ENCODE results near the gene AOPEP.

Gene AOPEP

DNA sequence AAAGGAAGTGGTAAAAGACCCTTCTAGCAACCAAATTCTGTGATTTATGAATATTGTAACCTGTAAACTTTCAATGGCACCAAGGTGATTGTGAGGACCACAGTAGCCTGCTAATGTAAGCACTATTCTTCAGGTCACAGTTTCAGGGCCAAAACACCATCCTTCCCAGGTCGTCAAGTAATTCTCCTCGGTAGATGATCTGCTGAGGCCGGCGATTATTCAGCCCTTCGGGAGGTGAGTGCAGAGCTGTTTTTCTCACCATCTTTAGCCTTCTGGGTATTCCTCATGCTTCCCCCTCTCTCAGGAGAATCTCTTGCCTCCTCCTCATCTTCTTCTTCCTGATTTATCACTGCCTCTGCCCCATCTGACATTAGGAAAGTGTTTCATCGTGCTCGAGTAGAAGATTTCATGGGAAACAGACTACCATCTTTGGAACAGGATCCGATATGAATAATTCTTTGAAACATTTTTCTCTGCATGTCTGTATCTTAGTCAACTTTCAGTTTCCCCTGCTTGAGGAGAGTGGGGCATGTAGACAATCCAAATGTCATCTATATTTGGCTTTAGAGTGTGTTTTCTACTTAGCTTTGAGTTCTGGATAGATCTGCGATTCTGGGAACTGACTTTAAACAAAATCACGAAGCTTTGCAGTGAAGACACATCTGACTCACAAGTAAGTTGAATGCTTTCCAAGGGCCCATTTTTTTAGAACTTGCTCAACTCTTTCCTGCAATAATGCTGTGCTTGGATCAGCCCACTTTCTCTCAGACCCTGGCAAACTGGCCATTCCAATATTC, 173.9 kb downstream of the AOPEP start:
- Mint-ChIP-seq H3K9me3 (no peaks in the 10 kb centered on the region), H3K27ac (ENCODE audit: low read depth) (no peak overlapping the region), H3K4me1 (no peaks in the 10 kb centered on the region), H3K27me3 (no peaks in the 10 kb centered on the region), H3K4me3 (no peak overlapping the region), H3K36me3 (ENCODE audit: insufficient read depth) (no peaks in the 10 kb centered on the region)
- no peak for DNase-seq (ENCODE audit: low spot score in 2 of 2)
- no peak for ATAC-seq (replicated peaks; ENCODE audit: extremely low read depth, poor library complexity, severe bottlenecking)

DNA sequence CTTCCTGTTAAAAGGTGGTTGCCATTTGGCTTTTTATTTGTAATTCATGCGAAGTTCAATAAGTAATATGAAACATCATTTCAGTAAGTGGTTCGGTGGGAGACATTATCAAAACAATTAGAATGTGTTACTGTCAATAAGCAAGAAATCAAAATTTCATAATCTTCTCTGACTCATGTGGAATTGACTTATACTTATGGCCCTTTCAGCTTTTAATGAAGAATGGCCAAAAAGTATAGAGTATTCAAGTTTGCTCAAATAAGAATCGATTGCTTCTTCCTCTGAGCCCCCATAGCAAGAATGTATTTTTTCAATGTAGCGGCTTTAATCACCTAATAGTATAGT, 174.5 kb downstream of the AOPEP start:
- Mint-ChIP-seq H3K4me3 (no peak overlapping the region), H3K9me3 (no peaks in the 10 kb centered on the region), H3K4me1 (no peaks in the 10 kb centered on the region), H3K27me3 (no peaks in the 10 kb centered on the region), H3K27ac (ENCODE audit: low read depth) (no peak overlapping the region), H3K36me3 (ENCODE audit: insufficient read depth) (no peaks in the 10 kb centered on the region)
- DNase-seq (ENCODE audit: low spot score in 2 of 2) (no peak), ATAC-seq (replicated peaks; ENCODE audit: extremely low read depth, poor library complexity, severe bottlenecking) (no peak)

DNA sequence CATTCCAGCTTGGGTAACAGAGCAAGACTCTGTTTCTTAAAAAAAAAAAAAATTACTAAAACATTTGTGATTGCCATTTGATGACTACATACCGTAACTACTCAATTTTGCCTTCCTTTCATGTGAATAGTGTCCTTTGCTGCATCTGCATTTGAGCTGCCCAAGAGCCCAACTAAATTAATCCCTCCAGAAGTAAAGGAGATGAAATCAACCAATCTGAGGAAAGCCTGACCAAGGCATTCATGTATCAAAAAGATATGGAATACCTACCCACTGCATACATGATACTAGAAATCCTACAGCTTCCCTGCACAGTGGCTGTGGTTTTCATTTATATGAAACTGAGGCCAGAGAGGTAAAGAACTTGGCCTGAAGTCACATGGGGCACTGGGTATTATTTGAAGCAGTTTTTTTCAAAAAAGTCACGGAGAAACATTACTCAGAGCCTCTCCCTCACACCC, 177.5 kb downstream of the AOPEP start:
- no peaks in the 10 kb centered on the region for H3K4me1 Mint-ChIP-seq
- DNase-seq (ENCODE audit: low spot score in 2 of 2) (no peak), ATAC-seq (replicated peaks; ENCODE audit: extremely low read depth, poor library complexity, severe bottlenecking) (no peak)
- H3K36me3 Mint-ChIP-seq (ENCODE audit: insufficient read depth): no peaks in the 10 kb centered on the region
- H3K4me3 Mint-ChIP-seq: no peak overlapping the region
- H3K9me3 Mint-ChIP-seq: no peaks in the 10 kb centered on the region
- no peak overlapping the region for H3K27ac Mint-ChIP-seq (ENCODE audit: low read depth)
- H3K27me3 Mint-ChIP-seq: no peaks in the 10 kb centered on the region

DNA sequence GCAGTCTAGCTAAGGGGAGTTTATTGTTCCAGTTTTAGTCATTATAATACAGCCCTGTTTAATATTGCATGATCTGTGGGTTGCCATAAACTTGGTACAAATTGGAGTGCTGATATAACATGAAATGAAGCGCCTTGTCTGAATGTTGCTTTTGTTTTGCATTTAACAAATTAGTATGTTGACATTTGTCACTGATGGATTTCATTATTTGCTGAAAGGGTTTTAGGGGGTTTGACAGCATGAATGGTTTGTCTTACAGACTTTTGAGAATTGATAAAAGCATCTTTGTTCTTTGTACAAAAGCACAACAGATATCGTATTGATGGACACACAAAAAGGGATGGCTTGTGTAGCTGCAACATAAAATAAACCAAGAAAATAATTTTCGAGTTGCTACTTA, 178.3 kb downstream of the AOPEP start:
- Mint-ChIP-seq H3K9me3 (no peaks in the 10 kb centered on the region), H3K4me1 (peaks cover under 1% of the 10 kb centered on the region), H3K36me3 (ENCODE audit: insufficient read depth) (no peaks in the 10 kb centered on the region), H3K27ac (ENCODE audit: low read depth) (no peak overlapping the region), H3K4me3 (no peak overlapping the region), H3K27me3 (no peaks in the 10 kb centered on the region)
- ATAC-seq (replicated peaks; ENCODE audit: extremely low read depth, poor library complexity, severe bottlenecking) (no peak), DNase-seq (ENCODE audit: low spot score in 2 of 2) (no peak)

DNA sequence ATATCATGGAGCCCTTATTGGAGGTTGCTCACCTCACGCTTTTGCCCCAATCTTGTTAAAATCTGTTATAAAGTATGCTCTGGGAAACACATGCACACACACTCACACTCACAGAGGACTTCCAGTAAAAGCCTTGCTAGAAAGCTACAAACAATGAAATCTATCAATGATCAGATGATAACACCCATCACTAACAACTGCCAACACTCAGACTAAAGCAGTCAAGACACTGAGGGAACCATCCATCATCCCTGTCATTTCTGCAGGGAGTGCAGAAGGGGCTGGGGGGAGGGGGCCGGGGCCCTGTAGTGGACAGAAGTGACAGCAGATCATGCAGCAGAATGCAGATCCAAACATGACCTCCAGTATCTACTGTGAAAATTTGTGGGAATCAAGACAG, 179.1 kb downstream of the AOPEP start:
- H3K4me1 Mint-ChIP-seq: peaks cover 5% of the 10 kb centered on the region
- H3K9me3 Mint-ChIP-seq: no peaks in the 10 kb centered on the region
- no peaks in the 10 kb centered on the region for H3K27me3 Mint-ChIP-seq
- ATAC-seq (replicated peaks; ENCODE audit: extremely low read depth, poor library complexity, severe bottlenecking): no peak
- no peak overlapping the region for H3K4me3 Mint-ChIP-seq
- H3K36me3 Mint-ChIP-seq (ENCODE audit: insufficient read depth): peaks cover 1% of the 10 kb centered on the region
- no peak overlapping the region for H3K27ac Mint-ChIP-seq (ENCODE audit: low read depth)
- no peak for DNase-seq (ENCODE audit: low spot score in 2 of 2)

DNA sequence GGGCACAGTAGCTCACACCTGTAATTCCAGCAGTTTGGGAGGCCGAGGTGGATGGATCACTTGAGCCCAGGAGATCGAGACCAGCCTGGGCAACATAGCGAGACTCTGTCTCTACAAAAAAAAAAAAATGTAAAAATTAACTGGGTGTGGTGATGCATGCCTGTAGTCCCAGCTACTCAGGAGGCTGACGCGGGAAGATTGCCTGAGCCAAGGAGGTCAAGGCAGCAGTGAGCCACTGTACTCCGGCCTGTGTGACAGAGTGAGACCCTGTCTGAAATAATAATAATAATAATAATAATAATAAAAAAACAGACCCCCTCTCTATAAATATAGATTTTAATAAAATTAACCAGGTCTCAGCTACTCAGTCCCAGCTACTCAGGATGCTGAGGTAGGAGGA, 179.7 kb downstream of the AOPEP start:
- ATAC-seq (replicated peaks; ENCODE audit: extremely low read depth, poor library complexity, severe bottlenecking): no peak
- Mint-ChIP-seq H3K9me3 (no peaks in the 10 kb centered on the region), H3K4me1 (peaks cover 5% of the 10 kb centered on the region), H3K27me3 (no peaks in the 10 kb centered on the region), H3K36me3 (ENCODE audit: insufficient read depth) (peaks cover 1% of the 10 kb centered on the region), H3K4me3 (no peak overlapping the region), H3K27ac (ENCODE audit: low read depth) (no peak overlapping the region)
- no peak for DNase-seq (ENCODE audit: low spot score in 2 of 2)

DNA sequence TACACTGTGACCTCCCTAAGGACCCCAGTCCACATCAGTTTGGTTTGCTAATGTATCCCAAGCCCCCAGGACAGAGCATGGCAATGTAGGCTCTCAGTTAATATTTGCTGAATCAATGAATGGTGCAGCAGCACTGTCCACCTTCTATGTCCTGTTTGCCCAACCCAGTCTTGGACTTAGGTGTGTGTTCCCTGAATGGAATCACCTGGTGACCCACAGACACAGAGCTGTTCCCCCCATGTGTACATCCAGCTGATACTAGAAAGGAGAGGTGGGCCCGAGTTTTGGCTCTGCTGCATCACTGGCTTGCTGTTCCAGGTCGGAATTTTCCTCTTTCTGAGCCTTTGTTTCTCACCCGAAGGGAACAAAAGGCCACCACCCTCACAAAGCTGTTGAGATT, 180.2 kb downstream of the AOPEP start:
- ATAC-seq (replicated peaks; ENCODE audit: extremely low read depth, poor library complexity, severe bottlenecking): no peak
- DNase-seq (ENCODE audit: low spot score in 2 of 2): no peak
- H3K36me3 Mint-ChIP-seq (ENCODE audit: insufficient read depth): peaks cover 1% of the 10 kb centered on the region
- H3K27ac Mint-ChIP-seq (ENCODE audit: low read depth): no peak overlapping the region
- no peaks in the 10 kb centered on the region for H3K9me3 Mint-ChIP-seq
- H3K27me3 Mint-ChIP-seq: no peaks in the 10 kb centered on the region
- peaks cover 5% of the 10 kb centered on the region for H3K4me1 Mint-ChIP-seq
- no peak overlapping the region for H3K4me3 Mint-ChIP-seq

DNA sequence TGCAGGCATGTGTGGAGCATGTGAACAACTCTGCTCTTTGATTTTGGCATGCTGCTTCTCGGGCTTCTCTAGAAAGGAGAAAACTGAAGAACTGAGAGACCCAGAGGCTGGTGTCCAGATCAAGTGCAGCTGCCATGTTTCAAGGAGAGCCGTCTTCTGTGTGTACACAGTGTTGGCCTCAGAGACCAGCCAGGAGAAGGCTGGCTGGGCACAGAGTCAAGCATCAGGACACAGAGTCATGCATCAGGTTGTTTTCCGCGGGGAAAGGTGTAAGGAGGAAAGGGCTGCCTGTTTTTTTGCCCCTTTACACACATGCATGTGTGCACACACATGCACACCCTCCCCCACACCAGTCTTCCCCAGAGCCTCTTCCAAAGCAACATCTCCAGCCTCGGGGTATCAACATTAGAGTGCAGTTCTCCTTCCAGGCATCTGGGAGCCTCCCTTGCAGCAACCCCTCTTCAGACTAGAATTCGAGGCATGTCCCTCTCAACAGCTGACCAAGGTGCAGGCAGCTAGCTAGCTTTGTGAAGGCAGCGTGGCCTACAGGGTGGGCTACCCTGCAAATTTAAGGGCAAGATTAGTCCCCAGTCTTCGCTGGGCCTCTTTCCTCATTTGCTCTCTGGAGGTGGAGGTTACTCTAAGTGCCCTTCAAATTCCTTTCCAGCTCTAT, 180.9 kb downstream of the AOPEP start:
- Mint-ChIP-seq H3K4me1 (peaks cover 5% of the 10 kb centered on the region), H3K4me3 (no peak overlapping the region), H3K27me3 (no peaks in the 10 kb centered on the region), H3K9me3 (no peaks in the 10 kb centered on the region), H3K36me3 (ENCODE audit: insufficient read depth) (peaks cover 1% of the 10 kb centered on the region), H3K27ac (ENCODE audit: low read depth) (no peak overlapping the region)
- ATAC-seq (replicated peaks; ENCODE audit: extremely low read depth, poor library complexity, severe bottlenecking) (no peak), DNase-seq (ENCODE audit: low spot score in 2 of 2) (no peak)

DNA sequence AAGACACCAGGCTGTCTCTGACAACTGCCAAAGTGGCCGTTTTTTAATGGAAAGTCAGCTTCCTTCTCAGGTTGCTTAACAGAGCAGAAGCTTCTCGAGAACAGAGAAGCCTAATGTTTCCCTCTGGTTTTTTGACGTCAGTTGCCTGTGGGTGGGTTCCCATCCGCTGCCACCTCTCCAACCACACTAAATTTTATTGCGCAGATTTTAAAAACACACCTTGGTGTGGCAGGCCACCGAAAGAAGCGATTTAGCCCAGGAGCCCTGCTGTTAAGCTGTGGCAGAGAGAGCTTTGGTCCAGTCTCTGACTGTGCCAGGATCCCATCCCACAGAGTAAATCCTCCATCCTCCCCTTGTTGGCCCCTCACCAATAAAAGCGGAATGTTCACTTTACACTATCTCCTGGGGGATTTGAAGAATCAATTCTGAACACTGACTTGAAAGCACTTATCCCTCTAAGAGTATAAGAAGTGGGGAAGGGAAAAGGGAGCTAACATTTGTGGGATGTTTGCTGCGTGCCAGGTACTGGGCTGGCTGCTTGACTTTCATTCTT, 181.6 kb downstream of the AOPEP start:
- no peaks in the 10 kb centered on the region for H3K9me3 Mint-ChIP-seq
- no peak for DNase-seq (ENCODE audit: low spot score in 2 of 2)
- peaks cover 1% of the 10 kb centered on the region for H3K36me3 Mint-ChIP-seq (ENCODE audit: insufficient read depth)
- peaks cover 5% of the 10 kb centered on the region for H3K4me1 Mint-ChIP-seq
- H3K4me3 Mint-ChIP-seq: no peak overlapping the region
- H3K27me3 Mint-ChIP-seq: no peaks in the 10 kb centered on the region
- no peak overlapping the region for H3K27ac Mint-ChIP-seq (ENCODE audit: low read depth)
- no peak for ATAC-seq (replicated peaks; ENCODE audit: extremely low read depth, poor library complexity, severe bottlenecking)

DNA sequence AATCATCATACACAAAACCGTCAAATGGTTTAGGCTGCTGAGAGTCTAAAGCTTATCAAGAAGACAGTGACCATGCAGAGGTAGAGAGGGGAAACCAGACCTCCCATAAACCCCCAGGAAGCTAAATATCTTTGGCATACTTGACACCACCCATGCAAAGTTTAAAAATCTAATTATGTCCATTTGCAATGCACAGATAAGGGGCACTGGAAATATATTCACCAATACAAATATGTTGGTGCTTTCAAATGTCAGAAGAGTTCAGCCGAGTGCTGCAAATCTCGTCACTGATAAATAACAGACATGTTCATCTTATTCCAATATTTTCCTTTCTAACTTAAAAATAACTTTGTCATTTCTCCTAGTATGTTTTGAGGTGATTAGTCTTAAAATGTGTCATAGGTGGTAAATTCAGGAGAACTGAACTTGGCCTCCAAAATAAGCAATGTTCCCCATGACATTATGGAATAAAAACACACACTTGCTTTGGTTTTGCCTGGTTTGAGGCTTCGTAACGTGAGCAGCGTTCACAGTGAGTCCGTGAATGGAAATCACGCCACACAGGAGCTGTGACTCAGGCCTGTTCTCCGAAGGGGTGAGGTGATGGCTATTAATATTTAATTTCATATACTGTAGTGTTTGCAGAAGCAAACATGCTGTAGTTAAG, 182.2 kb downstream of the AOPEP start:
- Mint-ChIP-seq H3K36me3 (ENCODE audit: insufficient read depth) (peaks cover 1% of the 10 kb centered on the region), H3K9me3 (no peaks in the 10 kb centered on the region), H3K4me3 (no peak overlapping the region), H3K27ac (ENCODE audit: low read depth) (no peak overlapping the region), H3K27me3 (no peaks in the 10 kb centered on the region), H3K4me1 (peaks cover 5% of the 10 kb centered on the region)
- no peak for ATAC-seq (replicated peaks; ENCODE audit: extremely low read depth, poor library complexity, severe bottlenecking)
- DNase-seq (ENCODE audit: low spot score in 2 of 2): no peak

DNA sequence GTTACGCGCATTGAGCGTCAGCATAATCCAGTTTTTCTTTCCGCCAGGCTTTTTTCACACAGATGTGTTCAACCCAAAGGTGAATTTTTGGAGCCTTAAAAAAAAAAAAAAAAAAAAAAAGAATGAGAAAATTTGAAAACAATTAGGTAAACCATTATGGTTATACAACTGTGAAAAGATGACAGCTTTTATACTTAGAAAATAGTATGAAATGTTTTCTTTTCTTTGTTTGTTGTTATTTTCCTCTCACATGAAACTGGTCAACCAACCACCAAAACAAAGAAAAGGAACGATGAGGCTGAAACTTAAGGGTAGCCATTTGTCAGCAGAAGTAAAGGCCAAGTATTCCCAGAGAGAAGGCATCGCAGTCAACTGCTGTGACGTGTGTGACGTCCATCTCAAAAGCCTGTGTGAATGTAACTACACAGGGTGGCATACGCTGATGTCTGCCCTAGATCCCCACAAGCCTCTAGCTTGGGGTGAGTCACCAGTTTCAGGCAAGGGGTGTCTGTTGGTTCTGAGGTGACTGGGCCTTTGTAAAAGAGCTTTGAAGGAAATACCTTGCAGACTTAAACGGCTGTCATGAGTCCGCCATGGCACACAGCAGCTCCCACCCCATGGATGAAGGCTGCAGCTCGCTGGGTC, 182.9 kb downstream of the AOPEP start:
- H3K9me3 Mint-ChIP-seq: no peaks in the 10 kb centered on the region
- ATAC-seq (replicated peaks; ENCODE audit: extremely low read depth, poor library complexity, severe bottlenecking) (no peak), DNase-seq (ENCODE audit: low spot score in 2 of 2) (no peak)
- H3K27ac Mint-ChIP-seq (ENCODE audit: low read depth): no peak overlapping the region
- H3K27me3 Mint-ChIP-seq: no peaks in the 10 kb centered on the region
- H3K4me1 Mint-ChIP-seq: peaks cover 5% of the 10 kb centered on the region
- peaks cover 1% of the 10 kb centered on the region for H3K36me3 Mint-ChIP-seq (ENCODE audit: insufficient read depth)
- no peak overlapping the region for H3K4me3 Mint-ChIP-seq

DNA sequence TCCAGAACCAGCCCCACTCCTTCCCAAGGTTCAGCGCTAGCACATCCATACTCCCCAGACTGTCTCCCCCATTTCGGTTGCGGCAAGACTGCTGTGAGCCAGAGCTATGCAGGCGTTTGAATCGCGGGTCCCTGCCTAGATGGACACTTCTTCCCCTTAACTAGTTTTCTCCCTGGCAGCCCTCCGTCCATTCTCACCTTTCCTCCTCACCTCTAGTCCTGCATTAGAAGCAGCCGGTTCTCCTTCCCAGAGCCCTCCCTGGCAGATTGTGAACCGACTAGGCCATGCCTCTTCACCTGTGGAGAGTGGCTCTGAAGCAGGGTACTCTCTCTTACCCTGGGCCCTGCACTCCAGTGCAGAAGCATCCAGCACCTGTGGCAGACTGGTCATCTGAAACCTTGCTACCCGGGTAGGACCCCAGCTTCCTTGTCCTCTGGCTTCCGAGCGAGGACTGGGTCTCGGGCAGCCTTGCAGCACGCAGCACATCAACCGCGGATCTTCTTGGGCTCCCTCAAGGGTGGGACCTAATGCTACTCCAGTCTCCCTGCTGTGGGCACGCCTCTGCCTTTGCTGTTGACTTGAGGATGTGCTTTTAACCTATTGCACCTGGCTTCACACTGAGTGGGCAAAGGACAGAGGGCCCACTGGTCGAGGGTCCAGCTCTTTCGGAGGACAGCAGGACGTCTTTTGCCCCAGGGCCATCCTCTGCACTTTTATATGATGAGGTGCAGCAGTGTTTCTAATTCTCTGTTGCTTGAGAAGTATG, 183.6 kb downstream of the AOPEP start:
- no peak for ATAC-seq (replicated peaks; ENCODE audit: extremely low read depth, poor library complexity, severe bottlenecking)
- peaks cover 1% of the 10 kb centered on the region for H3K36me3 Mint-ChIP-seq (ENCODE audit: insufficient read depth)
- H3K27ac Mint-ChIP-seq (ENCODE audit: low read depth): peak overlapping the region; percentile 62
- no peak for DNase-seq (ENCODE audit: low spot score in 2 of 2)
- H3K4me1 Mint-ChIP-seq: peaks cover 5% of the 10 kb centered on the region
- no peaks in the 10 kb centered on the region for H3K27me3 Mint-ChIP-seq
- no peak overlapping the region for H3K4me3 Mint-ChIP-seq
- no peaks in the 10 kb centered on the region for H3K9me3 Mint-ChIP-seq

Measured in central memory CD8-positive, alpha-beta T cell (primary cell).